HuH-7 (cell line): ENCODE measurements around the gene MMEL1.
"Not testable (repeated sequence)": the region's sequence is repeated elsewhere in the genome, so short reads cannot be mapped to it uniquely, and the experiment has no call there.

Experiments
- DNase-seq: peaks from one replicate; pipeline ENCODE4 v3.0.0; 2011; ENCODE audit warnings: low spot score

MMEL1 gene

GRCh38 chr1:2557482-2558400 is 75.1 kb downstream of the MMEL1 start:
- DNase-seq, result no peak

GRCh38 chr1:2556678-2557481 is 75.9 kb downstream of the MMEL1 start:
- DNase-seq, result no peak

GRCh38 chr1:2556277-2556677 is 76.5 kb downstream of the MMEL1 start, which contains the start of gene TNFRSF14:
Gene TNFRSF14, plus strand, starts transcription at chr1:2556371. Its CDS starts 294 bp downstream, at chr1:2556665.
- DNase-seq, result peak; percentile 56

- no peak for DNase-seq
Observed at GRCh38 chr1:2555634-2556276, 77.1 kb downstream of the MMEL1 start.

- DNase-seq, result peak; percentile 58
Observed at GRCh38 chr1:2554621-2555387, 78.0 kb downstream of the MMEL1 start.

GRCh38 chr1:2553871-2554620 is 78.8 kb downstream of the MMEL1 start:
- no peak for DNase-seq

- not testable (repeated sequence) for DNase-seq
Observed at GRCh38 chr1:2553076-2553475, 79.7 kb downstream of the MMEL1 start.

GRCh38 chr1:2552189-2552588 is 80.6 kb downstream of the MMEL1 start:
- DNase-seq, result no peak

GRCh38 chr1:2551544-2551943 is 81.3 kb downstream of the MMEL1 start:
- not testable (repeated sequence) for DNase-seq

- not testable (repeated sequence) for DNase-seq
Observed at GRCh38 chr1:2550309-2550861, 82.4 kb downstream of the MMEL1 start.

- DNase-seq, result not testable (repeated sequence)
Observed at GRCh38 chr1:2549367-2550029, 83.3 kb downstream of the MMEL1 start.

- peak; percentile 94 for DNase-seq
Observed at GRCh38 chr1:2548068-2548589, 84.7 kb downstream of the MMEL1 start.

- no peak for DNase-seq
Observed at GRCh38 chr1:2547210-2548067, 85.4 kb downstream of the MMEL1 start.

GRCh38 chr1:2546515-2547209 is 86.2 kb downstream of the MMEL1 start:
- peak; percentile 96 for DNase-seq

- peak; percentile 99 for DNase-seq
Observed at GRCh38 chr1:2545754-2546514, 86.9 kb downstream of the MMEL1 start.

- DNase-seq, result no peak
Observed at GRCh38 chr1:2544875-2545640, 87.8 kb downstream of the MMEL1 start.
